Left renal pelvis (tissue), 4 donors: ENCODE measurements around the gene VAV1. TPM values are rescaled to one million over a fixed set of nuclear protein-coding genes. Genes with fewer than 3 reads are reported as not detected.

Source experiments
- DNase-seq, 4 donors: peaks; one replicate each; pipeline ENCODE4 v3.0.0-alpha.2; 2013; ENCODE audit warnings: low read depth in 4 of 4, low spot score in 3 of 4
- polyA plus RNA-seq, 4 donors: library from polyadenylated mRNA; unstranded; fragments of 120-200 nt; gene quantifications; one replicate each; pipeline ENCODE4 v1.2.1, GENCODE V29; 2013; ENCODE audit not compliant: insufficient read length in 4 of 4

The VAV1 gene
- polyA plus RNA-seq, 4 donors, result 1.1 to 4.2 (median 1.7) TPM

GRCh38 chr19:6877766-6878165 is 105.3 kb downstream of the VAV1 start:
- DNase-seq, result no peak

DNA sequence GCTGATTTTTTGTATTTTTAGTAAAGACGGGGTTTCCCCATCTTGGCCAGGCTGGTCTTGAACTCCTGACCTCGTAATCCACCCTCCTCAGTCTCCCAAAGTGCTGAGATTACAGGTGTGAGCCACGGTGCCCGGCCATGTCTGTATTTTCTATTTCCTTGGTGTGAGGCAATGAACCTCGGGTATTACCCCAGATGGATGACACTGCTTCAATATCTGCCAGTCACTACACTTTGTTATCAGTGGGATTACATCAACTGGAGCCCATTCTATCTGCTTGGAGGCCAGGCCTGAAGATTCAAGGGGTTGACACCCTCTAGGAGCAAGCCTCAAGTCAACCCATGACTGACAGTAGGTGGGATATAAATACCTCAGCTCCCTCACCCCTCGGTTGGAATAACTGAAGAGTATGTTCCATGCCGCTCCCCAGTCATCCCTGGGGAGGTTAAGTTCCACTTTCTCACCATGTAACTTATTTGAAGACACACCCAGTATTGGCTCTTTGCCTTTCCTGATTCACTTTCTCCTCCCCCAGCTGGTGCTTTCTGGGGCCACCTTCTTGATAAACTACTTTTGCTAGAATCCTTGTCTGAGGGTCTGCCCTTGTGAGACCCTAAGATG is 113.9 kb downstream of the VAV1 start:
- no peak for DNase-seq

DNA sequence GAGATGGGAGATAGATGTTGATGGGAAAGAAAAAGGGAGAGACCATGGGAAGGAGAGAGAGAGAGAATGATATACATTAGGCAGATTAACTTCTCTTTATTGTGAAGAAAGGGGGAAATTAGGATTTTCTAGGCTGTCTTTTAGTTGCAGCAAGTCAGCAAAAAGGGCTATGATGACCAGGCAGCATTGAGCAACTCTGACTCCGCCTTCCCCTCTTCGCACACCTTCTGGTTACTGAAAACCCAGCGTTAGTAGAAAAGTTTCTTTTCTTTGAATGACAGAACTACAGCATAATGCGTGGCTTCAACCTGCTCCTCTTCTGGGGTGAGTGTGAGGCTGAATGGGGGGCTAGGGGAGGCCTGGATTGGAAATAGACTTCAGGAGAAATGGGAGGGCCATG is 114.8 kb downstream of the VAV1 start, which contains the start of gene ADGRE1:
ADGRE1 (plus strand) TSS at position 264 of the 400 bp plus-strand sequence; CDS start at position 294, 30 bp downstream.
- no peak for DNase-seq

- DNase-seq, result no peak
Observed at GRCh38 chr19:6888967-6889366, 116.5 kb downstream of the VAV1 start.

GRCh38 chr19:6890401-6890913 is 117.9 kb downstream of the VAV1 start:
- no peak for DNase-seq

- no peak for DNase-seq
Observed at GRCh38 chr19:6890938-6891337, 118.4 kb downstream of the VAV1 start.

DNA sequence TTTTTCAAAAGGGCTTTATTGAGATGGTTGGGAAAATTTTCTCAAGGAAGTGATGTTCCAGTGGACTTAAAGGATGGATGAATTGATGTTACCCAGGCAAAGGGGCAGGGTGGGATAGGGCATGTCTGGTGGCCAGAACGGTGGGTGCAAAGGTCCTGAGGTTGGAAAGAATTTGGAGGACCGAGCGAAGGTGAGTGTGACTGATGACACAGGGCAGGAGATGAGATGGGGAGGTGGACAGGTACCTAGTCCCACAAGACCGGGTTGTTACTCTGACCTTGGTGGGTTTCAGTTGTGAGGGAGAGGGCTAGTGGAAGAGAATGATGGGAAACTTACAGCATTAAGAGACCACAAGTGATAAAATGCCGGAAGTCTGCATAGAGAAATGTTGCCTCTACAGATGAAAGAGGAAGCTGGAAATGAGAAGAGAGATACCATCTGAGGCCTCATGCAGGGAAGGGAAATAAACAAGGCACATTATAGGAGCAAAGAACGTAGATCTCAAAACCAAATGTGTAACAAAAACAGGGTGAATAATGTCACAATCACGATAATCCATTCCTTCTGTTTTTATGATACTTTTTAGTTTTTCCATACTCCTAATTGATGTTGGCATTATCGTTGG is 119.4 kb downstream of the VAV1 start:
- no peak for DNase-seq

GRCh38 chr19:6894313-6894712 is 121.8 kb downstream of the VAV1 start:
- no peak for DNase-seq

GRCh38 chr19:6903446-6903845 is 130.9 kb downstream of the VAV1 start:
- DNase-seq, result no peak

DNA sequence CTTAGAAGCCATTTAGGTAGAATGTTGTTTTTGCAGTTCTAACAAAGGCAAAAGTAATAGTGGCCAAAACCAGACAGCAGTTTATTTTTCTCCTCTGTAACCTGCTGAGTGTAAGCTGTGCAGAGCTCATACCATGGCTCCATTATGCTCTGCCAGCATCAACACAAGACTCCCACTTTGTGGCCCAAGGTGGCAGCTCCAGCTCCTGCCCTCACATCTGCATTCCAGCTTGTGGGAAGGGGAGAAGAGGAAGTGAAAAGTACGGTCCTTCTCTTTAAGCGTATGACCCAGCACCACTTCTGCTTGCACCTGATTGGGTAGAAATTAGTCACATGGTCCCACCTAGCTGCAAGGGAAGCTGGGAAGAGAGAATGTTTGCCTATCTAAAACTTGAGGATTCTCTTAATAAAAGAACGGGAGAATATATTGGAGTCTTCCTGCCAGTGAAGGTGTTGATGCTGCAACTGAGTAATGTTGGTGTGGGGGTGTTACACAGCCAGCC is 134.1 kb downstream of the VAV1 start:
- DNase-seq, result no peak

Other genes with a start within 250 kb of the VAV1 start
- 1 to 10 TPM in 1 of 4 donors, under 1 TPM in 3; 0.20 to 2.4 (median 0.39) TPM for gene TNFSF9, start 241.7 kb upstream of the VAV1 start, polyA plus RNA-seq
- gene CD70, start 181.6 kb upstream of the VAV1 start, polyA plus RNA-seq, result not detected
- under 1 TPM in 3 of 4 donors, not detected in 1; 0.08 to 0.13 (median 0.08) TPM for gene TNFSF14, start 102.5 kb upstream of the VAV1 start, polyA plus RNA-seq
- gene C3, start 52.1 kb upstream of the VAV1 start, polyA plus RNA-seq, result 10 to 100 TPM; 15.0 to 24.7 (median 20.0) TPM
- gene GPR108, start 35.1 kb upstream of the VAV1 start, polyA plus RNA-seq, result 10 to 100 TPM; 43.0 to 67.8 (median 58.7) TPM
- 10 to 100 TPM; 48.8 to 67.9 (median 62.3) TPM for gene TRIP10, start 33.0 kb upstream of the VAV1 start, polyA plus RNA-seq
- gene SH2D3A, start 5.3 kb upstream of the VAV1 start, polyA plus RNA-seq, result 10 to 100 TPM in 1 of 4 donors, 1 to 10 TPM in 2, under 1 TPM in 1; 0.64 to 10.5 (median 6.6) TPM
- gene ADGRE1, start 114.9 kb downstream of the VAV1 start, polyA plus RNA-seq, result under 1 TPM in 2 of 4 donors, not detected in 2; 0.13 to 0.15 TPM
- gene MBD3L2B, start 248.7 kb downstream of the VAV1 start, polyA plus RNA-seq, result not detected